ENCODE measurements around the gene TUBGCP2.

TUBGCP2 gene

GRCh38 chr10:133344236-133344635 is 35.6 kb upstream of the TUBGCP2 start:
- DNase-seq (no peak), ATAC-seq (ENCODE audit: insufficient read depth, low read depth) (no peak)
- H3K27ac ChIP-seq (ENCODE audit: low read length): no peak overlapping the region
- no peaks in the 10 kb centered on the region for H3K9me3 ChIP-seq (ENCODE audit: insufficient read depth, low read length, severe bottlenecking)
- no peaks in the 10 kb centered on the region for H3K36me3 ChIP-seq (ENCODE audit: insufficient read depth, low read length)
- no peaks in the 10 kb centered on the region for H3K4me1 ChIP-seq (ENCODE audit: insufficient read depth, low read length)
- no peak overlapping the region for H3K4me3 ChIP-seq (ENCODE audit: low read depth in 1 of 2, low read length in 2 of 2)
- no peaks in the 10 kb centered on the region for H3K27me3 ChIP-seq (ENCODE audit: insufficient read depth, low read length, poor library complexity)
- no peak overlapping the region for H2AFZ ChIP-seq (ENCODE audit: low read depth, low read length)
- TF ChIP-seq EZH2 (IDR thresholded peaks at IDR 0.05; ENCODE audit: borderline replicate concordance, low read depth, low read length, severe bottlenecking) (no peak), CTCF (IDR thresholded peaks at IDR 0.05; ENCODE audit: borderline replicate concordance, extremely low read depth, low read length, poor library complexity, severe bottlenecking) (no peak)
- H4K20me1 ChIP-seq (ENCODE audit: insufficient read depth, low read length): no peaks in the 10 kb centered on the region; the same call in 1 of the 2 replicates
- no peak overlapping the region for H3K4me2 ChIP-seq (ENCODE audit: insufficient read depth, low read length)
- H3K79me2 ChIP-seq (ENCODE audit: insufficient read depth, low read length): no peaks in the 10 kb centered on the region
- no peak overlapping the region for H3K9ac ChIP-seq (ENCODE audit: low read depth, low read length)

GRCh38 chr10:133343558-133343957 is 34.9 kb upstream of the TUBGCP2 start:
- Histone ChIP-seq H2AFZ (ENCODE audit: low read depth, low read length) (no peak overlapping the region), H3K9me3 (ENCODE audit: insufficient read depth, low read length, severe bottlenecking) (no peaks in the 10 kb centered on the region), H3K36me3 (ENCODE audit: insufficient read depth, low read length) (no peaks in the 10 kb centered on the region), H3K4me2 (ENCODE audit: insufficient read depth, low read length) (no peak overlapping the region), H3K79me2 (ENCODE audit: insufficient read depth, low read length) (no peaks in the 10 kb centered on the region), H3K4me1 (ENCODE audit: insufficient read depth, low read length) (no peaks in the 10 kb centered on the region), H4K20me1 (ENCODE audit: insufficient read depth, low read length) (no peaks in the 10 kb centered on the region; the same call in none of the 2 replicates), H3K27ac (ENCODE audit: low read length) (no peak overlapping the region), H3K9ac (ENCODE audit: low read depth, low read length) (no peak overlapping the region), H3K27me3 (ENCODE audit: insufficient read depth, low read length, poor library complexity) (no peaks in the 10 kb centered on the region), H3K4me3 (ENCODE audit: low read depth in 1 of 2, low read length in 2 of 2) (no peak overlapping the region)
- ATAC-seq (ENCODE audit: insufficient read depth, low read depth): no peak
- no peak for DNase-seq
- no peak for TF ChIP-seq EZH2 (IDR thresholded peaks at IDR 0.05; ENCODE audit: borderline replicate concordance, low read depth, low read length, severe bottlenecking)
- no peak for TF ChIP-seq CTCF (IDR thresholded peaks at IDR 0.05; ENCODE audit: borderline replicate concordance, extremely low read depth, low read length, poor library complexity, severe bottlenecking)

- Histone ChIP-seq H3K79me2 (ENCODE audit: insufficient read depth, low read length) (no peaks in the 10 kb centered on the region), H3K27me3 (ENCODE audit: insufficient read depth, low read length, poor library complexity) (no peaks in the 10 kb centered on the region), H3K27ac (ENCODE audit: low read length) (no peak overlapping the region), H2AFZ (ENCODE audit: low read depth, low read length) (no peak overlapping the region), H3K4me3 (ENCODE audit: low read depth in 1 of 2, low read length in 2 of 2) (no peak overlapping the region), H3K9me3 (ENCODE audit: insufficient read depth, low read length, severe bottlenecking) (no peaks in the 10 kb centered on the region), H3K36me3 (ENCODE audit: insufficient read depth, low read length) (no peaks in the 10 kb centered on the region), H3K9ac (ENCODE audit: low read depth, low read length) (no peak overlapping the region), H3K4me1 (ENCODE audit: insufficient read depth, low read length) (no peaks in the 10 kb centered on the region), H3K4me2 (ENCODE audit: insufficient read depth, low read length) (no peak overlapping the region), H4K20me1 (ENCODE audit: insufficient read depth, low read length) (no peaks in the 10 kb centered on the region; the same call in 1 of the 2 replicates)
- TF ChIP-seq EZH2 (IDR thresholded peaks at IDR 0.05; ENCODE audit: borderline replicate concordance, low read depth, low read length, severe bottlenecking): no peak
- no peak for TF ChIP-seq CTCF (IDR thresholded peaks at IDR 0.05; ENCODE audit: borderline replicate concordance, extremely low read depth, low read length, poor library complexity, severe bottlenecking)
- no peak for DNase-seq
- ATAC-seq (ENCODE audit: insufficient read depth, low read depth): no peak
These were observed 34.3 kb upstream of the TUBGCP2 start for GRCh38 chr10:133342942-133343341.

- Histone ChIP-seq H3K27ac (ENCODE audit: low read length) (no peak overlapping the region), H3K36me3 (ENCODE audit: insufficient read depth, low read length) (no peaks in the 10 kb centered on the region), H2AFZ (ENCODE audit: low read depth, low read length) (no peak overlapping the region), H3K27me3 (ENCODE audit: insufficient read depth, low read length, poor library complexity) (no peaks in the 10 kb centered on the region), H3K9ac (ENCODE audit: low read depth, low read length) (no peak overlapping the region), H4K20me1 (ENCODE audit: insufficient read depth, low read length) (no peaks in the 10 kb centered on the region; the same call in 1 of the 2 replicates), H3K79me2 (ENCODE audit: insufficient read depth, low read length) (no peaks in the 10 kb centered on the region), H3K4me1 (ENCODE audit: insufficient read depth, low read length) (no peaks in the 10 kb centered on the region), H3K4me3 (ENCODE audit: low read depth in 1 of 2, low read length in 2 of 2) (no peak overlapping the region), H3K4me2 (ENCODE audit: insufficient read depth, low read length) (no peak overlapping the region), H3K9me3 (ENCODE audit: insufficient read depth, low read length, severe bottlenecking) (no peaks in the 10 kb centered on the region)
- TF ChIP-seq EZH2 (IDR thresholded peaks at IDR 0.05; ENCODE audit: borderline replicate concordance, low read depth, low read length, severe bottlenecking) (no peak), CTCF (IDR thresholded peaks at IDR 0.05; ENCODE audit: borderline replicate concordance, extremely low read depth, low read length, poor library complexity, severe bottlenecking) (no peak)
- ATAC-seq (ENCODE audit: insufficient read depth, low read depth) (no peak), DNase-seq (no peak)
These were observed 33.3 kb upstream of the TUBGCP2 start for GRCh38 chr10:133341983-133342382.
